Lower leg skin (tissue), 3 donors: ENCODE data around the gene TSPOAP1.

Source experiments
- CTCF ChIP-seq, 3 donors: fragments of 450-650 bp; IDR thresholded peaks; one replicate each; pipeline ENCODE4 v1.5.1; 2016; ENCODE audit warnings: antibody characterized with exemption in 3 of 3, mild to moderate bottlenecking in 3 of 3, moderate library complexity in 2 of 3
- POLR2A ChIP-seq, 2 donors: fragments of 450-650 bp; IDR thresholded peaks; one replicate each; pipeline ENCODE4 v1.6.1; 2016 to 2017; ENCODE audit warnings: antibody characterized with exemption in 2 of 2, mild to moderate bottlenecking in 1 of 2, moderate library complexity in 1 of 2

- no peak for TF ChIP-seq CTCF (IDR thresholded peaks at IDR 0.05)
- TF ChIP-seq POLR2A (IDR thresholded peaks at IDR 0.05): no peak
Measured at GRCh38 chr17:58318065-58318481, 10.5 kb downstream of the TSPOAP1 start.
